H1 (cell line): ENCODE results near the gene MAGEA12.
"Not testable (repeated sequence)": the region's sequence is repeated elsewhere in the genome, so short reads cannot be mapped to it uniquely, and the experiment has no call there.

Experiments used
- EP300 ChIP-seq, 2 experiments: IDR thresholded peaks; 1 replicate in 1 of 2; 2 replicates in 1 of 2; pipeline ENCODE4 v1.6.1; 2011 to 2012; ENCODE audit warnings: low read depth in 2 of 2, low read length in 2 of 2, mild to moderate bottlenecking in 2 of 2, borderline replicate concordance in 1 of 2, inconsistent platforms in 1 of 2, moderate library complexity in 1 of 2
- KDM5A ChIP-seq: fragments of 200-600 bp; IDR thresholded peaks from 2 replicates; pipeline ENCODE4 v1.7.1; 2012; ENCODE audit warnings: mild to moderate bottlenecking, low read length, inconsistent platforms, mixed read lengths
- POLR2A ChIP-seq, 2 experiments: IDR thresholded peaks; 1 replicate in 1 of 2; 2 replicates in 1 of 2; pipeline ENCODE4 v1.6.1; 2011; ENCODE audit warnings: low read depth in 2 of 2, low read length in 2 of 2, mild to moderate bottlenecking in 2 of 2; ENCODE audit errors: control extremely low read depth in 1 of 2
- POU5F1 ChIP-seq: IDR thresholded peaks from 2 replicates; pipeline ENCODE4 v1.6.1; 2011; ENCODE audit warnings: low read depth, mild to moderate bottlenecking, low read length, moderate library complexity
- TBP ChIP-seq: IDR thresholded peaks from 2 replicates; pipeline ENCODE4 v1.6.1; 2011; ENCODE audit warnings: low read depth, low read length, improper control_type of control experiment
- TCF12 ChIP-seq: IDR thresholded peaks from 2 replicates; pipeline ENCODE4 v1.6.1; 2011; ENCODE audit warnings: low read depth, mild to moderate bottlenecking, low read length
- TF ChIP-seq, protein P1 (sequence below), 3 experiments: IDR thresholded peaks; 1 replicate in 2 of 3; 2 replicates in 1 of 3; pipeline versions ENCODE4 v1.5.1 to v1.6.1; 2011; ENCODE audit warnings: low read length in 3 of 3, mild to moderate bottlenecking in 3 of 3, inconsistent platforms in 2 of 3, low read depth in 1 of 3, moderate library complexity in 1 of 3; ENCODE audit not compliant: insufficient read depth in 1 of 3; ENCODE audit errors: control extremely low read depth in 1 of 3

- not testable (repeated sequence) for TF ChIP-seq POU5F1; POLR2A (IDR thresholded peaks at IDR 0.05; ENCODE audit: control extremely low read depth in 1 of 2, low read depth in 2 of 2, low read length in 2 of 2); TCF12; TBP; EP300 (IDR thresholded peaks at IDR 0.05; ENCODE audit: borderline replicate concordance in 1 of 2, low read depth in 2 of 2, low read length in 2 of 2); KDM5A
- TF ChIP-seq, protein P1, sequence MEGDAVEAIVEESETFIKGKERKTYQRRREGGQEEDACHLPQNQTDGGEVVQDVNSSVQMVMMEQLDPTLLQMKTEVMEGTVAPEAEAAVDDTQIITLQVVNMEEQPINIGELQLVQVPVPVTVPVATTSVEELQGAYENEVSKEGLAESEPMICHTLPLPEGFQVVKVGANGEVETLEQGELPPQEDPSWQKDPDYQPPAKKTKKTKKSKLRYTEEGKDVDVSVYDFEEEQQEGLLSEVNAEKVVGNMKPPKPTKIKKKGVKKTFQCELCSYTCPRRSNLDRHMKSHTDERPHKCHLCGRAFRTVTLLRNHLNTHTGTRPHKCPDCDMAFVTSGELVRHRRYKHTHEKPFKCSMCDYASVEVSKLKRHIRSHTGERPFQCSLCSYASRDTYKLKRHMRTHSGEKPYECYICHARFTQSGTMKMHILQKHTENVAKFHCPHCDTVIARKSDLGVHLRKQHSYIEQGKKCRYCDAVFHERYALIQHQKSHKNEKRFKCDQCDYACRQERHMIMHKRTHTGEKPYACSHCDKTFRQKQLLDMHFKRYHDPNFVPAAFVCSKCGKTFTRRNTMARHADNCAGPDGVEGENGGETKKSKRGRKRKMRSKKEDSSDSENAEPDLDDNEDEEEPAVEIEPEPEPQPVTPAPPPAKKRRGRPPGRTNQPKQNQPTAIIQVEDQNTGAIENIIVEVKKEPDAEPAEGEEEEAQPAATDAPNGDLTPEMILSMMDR (IDR thresholded peaks at IDR 0.05; ENCODE audit: control extremely low read depth in 1 of 3, insufficient read depth in 1 of 3, low read depth in 1 of 3, low read length in 3 of 3) = not testable (repeated sequence)
These were observed 35.3 kb upstream of the MAGEA12 start, which contains the start of gene MAGEA3 for GRCh38 chrX:152697952-152698931.
